ENCODE results near the gene DEXI.

DNA sequence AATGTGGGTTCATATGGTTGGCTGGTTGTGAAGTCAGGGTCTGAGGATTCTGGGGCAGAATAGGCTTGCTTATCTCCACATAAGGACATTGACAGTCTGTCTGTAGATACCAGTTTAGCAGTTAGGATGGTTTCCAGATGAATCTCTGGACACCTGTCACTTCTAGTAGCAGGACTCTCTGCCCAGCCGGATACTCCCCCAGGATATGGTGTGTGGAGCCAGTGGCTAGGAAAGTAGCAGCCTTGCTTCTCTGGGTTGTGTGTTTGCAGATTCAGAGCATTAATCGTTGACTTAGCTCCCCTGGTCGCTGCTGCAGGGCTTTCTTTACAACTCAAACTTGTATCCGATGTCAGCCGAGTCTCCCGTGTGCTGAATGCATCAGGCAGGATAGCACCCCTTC is 47.3 kb upstream of the DEXI start:
- TF ChIP-seq, protein P1, sequence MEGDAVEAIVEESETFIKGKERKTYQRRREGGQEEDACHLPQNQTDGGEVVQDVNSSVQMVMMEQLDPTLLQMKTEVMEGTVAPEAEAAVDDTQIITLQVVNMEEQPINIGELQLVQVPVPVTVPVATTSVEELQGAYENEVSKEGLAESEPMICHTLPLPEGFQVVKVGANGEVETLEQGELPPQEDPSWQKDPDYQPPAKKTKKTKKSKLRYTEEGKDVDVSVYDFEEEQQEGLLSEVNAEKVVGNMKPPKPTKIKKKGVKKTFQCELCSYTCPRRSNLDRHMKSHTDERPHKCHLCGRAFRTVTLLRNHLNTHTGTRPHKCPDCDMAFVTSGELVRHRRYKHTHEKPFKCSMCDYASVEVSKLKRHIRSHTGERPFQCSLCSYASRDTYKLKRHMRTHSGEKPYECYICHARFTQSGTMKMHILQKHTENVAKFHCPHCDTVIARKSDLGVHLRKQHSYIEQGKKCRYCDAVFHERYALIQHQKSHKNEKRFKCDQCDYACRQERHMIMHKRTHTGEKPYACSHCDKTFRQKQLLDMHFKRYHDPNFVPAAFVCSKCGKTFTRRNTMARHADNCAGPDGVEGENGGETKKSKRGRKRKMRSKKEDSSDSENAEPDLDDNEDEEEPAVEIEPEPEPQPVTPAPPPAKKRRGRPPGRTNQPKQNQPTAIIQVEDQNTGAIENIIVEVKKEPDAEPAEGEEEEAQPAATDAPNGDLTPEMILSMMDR (IDR thresholded peaks at IDR 0.05), result no peak
- TF ChIP-seq POLR2A (IDR thresholded peaks at IDR 0.05), result no peak
